Glutamatergic neuron (in vitro differentiated cells): ENCODE results near the gene CEMP1. TPM values are rescaled to one million over a fixed set of nuclear protein-coding genes. Genes with fewer than 3 reads are reported as not detected.

Experiments
- DNase-seq: peaks from one replicate; pipeline ENCODE4 v3.0.0; 2022
- H3K27ac Mint-ChIP-seq: one replicate; pipeline ENCODE4 v1.8.0; 2020; ENCODE audit warnings: mild to moderate bottlenecking, mixed read lengths, inconsistent platforms; ENCODE audit not compliant: unreplicated experiment
- H3K27me3 Mint-ChIP-seq: one replicate; pipeline ENCODE4 v1.8.0; 2020; ENCODE audit warnings: mild to moderate bottlenecking, moderate library complexity, mixed read lengths, inconsistent platforms; ENCODE audit not compliant: unreplicated experiment
- H3K36me3 Mint-ChIP-seq: one replicate; pipeline ENCODE4 v1.8.0; 2020; ENCODE audit warnings: mild to moderate bottlenecking, mixed read lengths, inconsistent platforms; ENCODE audit not compliant: unreplicated experiment
- H3K4me1 Mint-ChIP-seq: one replicate; pipeline ENCODE4 v1.8.0; 2020; ENCODE audit warnings: mild to moderate bottlenecking, low read depth, mixed read lengths, inconsistent platforms; ENCODE audit not compliant: unreplicated experiment
- H3K4me3 Mint-ChIP-seq: one replicate; pipeline ENCODE4 v1.8.0; 2020; ENCODE audit warnings: mild to moderate bottlenecking, mixed read lengths, inconsistent platforms; ENCODE audit not compliant: unreplicated experiment
- H3K9me3 Mint-ChIP-seq: one replicate; pipeline ENCODE4 v1.8.0; 2020; ENCODE audit warnings: mild to moderate bottlenecking, moderate library complexity, mixed read lengths, inconsistent platforms; ENCODE audit not compliant: unreplicated experiment
- total RNA-seq: library from RNA; stranded (reverse); fragmentation: NEBNext Ultra II Directional; extraction: Animal tissue kit (Norgen Biotek cat#: 25700); gene quantifications from one replicate; pipeline ENCODE4 v1.2.1, GENCODE V29; 2021; ENCODE audit not compliant: unreplicated experiment
- TF ChIP-seq, protein P1 (sequence below): fragments of 200-600 bp; sonication (generic); IDR thresholded peaks from one replicate; pipeline ENCODE4 v1.5.0; 2021; ENCODE audit not compliant: partially characterized antibody, unreplicated experiment

Gene CEMP1
- total RNA-seq, 1 donor from 2014 or later, result not detected

DNA sequence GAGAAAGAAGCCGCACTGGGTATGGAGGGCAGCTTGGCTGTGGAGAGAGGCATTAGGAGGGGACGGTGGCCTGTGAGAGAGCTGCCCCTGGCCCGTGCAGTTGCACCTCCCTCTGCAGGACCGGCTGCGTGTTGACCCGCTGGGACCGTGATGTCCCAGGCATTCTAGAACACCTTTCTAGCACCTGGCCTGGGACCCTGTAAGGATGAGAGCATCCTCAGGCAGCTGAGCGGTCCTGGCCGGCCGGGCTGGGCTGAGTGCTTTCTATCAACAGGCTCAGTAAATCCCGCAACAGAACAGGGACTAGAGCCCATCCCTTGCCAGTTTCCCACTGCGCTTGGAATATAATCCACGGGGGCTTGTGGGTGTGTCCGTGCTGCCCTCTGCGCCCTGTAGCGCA, 41.6 kb downstream of the CEMP1 start:
- peaks cover 16% of the 10 kb centered on the region for H3K4me1 Mint-ChIP-seq
- H3K27ac Mint-ChIP-seq, result no peak overlapping the region
- no peaks in the 10 kb centered on the region for H3K36me3 Mint-ChIP-seq
- no peak overlapping the region for H3K4me3 Mint-ChIP-seq
- peaks cover 6% of the 10 kb centered on the region for H3K27me3 Mint-ChIP-seq
- TF ChIP-seq, protein P1, sequence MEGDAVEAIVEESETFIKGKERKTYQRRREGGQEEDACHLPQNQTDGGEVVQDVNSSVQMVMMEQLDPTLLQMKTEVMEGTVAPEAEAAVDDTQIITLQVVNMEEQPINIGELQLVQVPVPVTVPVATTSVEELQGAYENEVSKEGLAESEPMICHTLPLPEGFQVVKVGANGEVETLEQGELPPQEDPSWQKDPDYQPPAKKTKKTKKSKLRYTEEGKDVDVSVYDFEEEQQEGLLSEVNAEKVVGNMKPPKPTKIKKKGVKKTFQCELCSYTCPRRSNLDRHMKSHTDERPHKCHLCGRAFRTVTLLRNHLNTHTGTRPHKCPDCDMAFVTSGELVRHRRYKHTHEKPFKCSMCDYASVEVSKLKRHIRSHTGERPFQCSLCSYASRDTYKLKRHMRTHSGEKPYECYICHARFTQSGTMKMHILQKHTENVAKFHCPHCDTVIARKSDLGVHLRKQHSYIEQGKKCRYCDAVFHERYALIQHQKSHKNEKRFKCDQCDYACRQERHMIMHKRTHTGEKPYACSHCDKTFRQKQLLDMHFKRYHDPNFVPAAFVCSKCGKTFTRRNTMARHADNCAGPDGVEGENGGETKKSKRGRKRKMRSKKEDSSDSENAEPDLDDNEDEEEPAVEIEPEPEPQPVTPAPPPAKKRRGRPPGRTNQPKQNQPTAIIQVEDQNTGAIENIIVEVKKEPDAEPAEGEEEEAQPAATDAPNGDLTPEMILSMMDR, result no peak
- DNase-seq, result no peak
- H3K9me3 Mint-ChIP-seq, result peaks cover 2% of the 10 kb centered on the region

GRCh38 chr16:2487903-2488531, 43.2 kb downstream of the CEMP1 start:
- Mint-ChIP-seq H3K4me1 (peaks cover 20% of the 10 kb centered on the region), H3K36me3 (no peaks in the 10 kb centered on the region), H3K9me3 (peaks cover 7% of the 10 kb centered on the region), H3K27ac (no peak overlapping the region), H3K27me3 (peaks cover 10% of the 10 kb centered on the region), H3K4me3 (no peak overlapping the region)
- TF ChIP-seq, protein P1, result no peak
- peak; percentile 29 for DNase-seq

DNA sequence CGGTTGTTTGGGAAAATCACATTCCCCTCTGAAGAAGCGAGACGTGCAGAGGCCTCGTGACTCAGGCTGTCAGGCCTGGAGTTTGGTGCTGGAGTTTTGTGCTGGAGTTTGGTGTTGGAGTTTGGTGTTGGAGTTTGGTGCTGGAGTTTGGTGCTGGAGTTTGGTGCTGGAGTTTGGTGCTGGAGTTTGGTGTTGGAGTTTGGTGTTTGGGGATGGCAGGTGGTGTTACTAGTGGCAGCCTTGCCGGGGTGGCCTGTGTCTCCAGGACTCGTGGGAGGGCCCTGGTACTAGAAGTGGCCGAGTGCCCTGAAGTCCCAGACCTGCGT, 43.7 kb downstream of the CEMP1 start:
- no peak for DNase-seq
- Mint-ChIP-seq H3K27ac (peak overlapping the region; percentile 15), H3K4me1 (peaks cover 23% of the 10 kb centered on the region), H3K4me3 (peak overlapping the region; percentile 27), H3K36me3 (no peaks in the 10 kb centered on the region), H3K9me3 (peaks cover 7% of the 10 kb centered on the region), H3K27me3 (peaks cover 12% of the 10 kb centered on the region)
- TF ChIP-seq, protein P1, result no peak

DNA sequence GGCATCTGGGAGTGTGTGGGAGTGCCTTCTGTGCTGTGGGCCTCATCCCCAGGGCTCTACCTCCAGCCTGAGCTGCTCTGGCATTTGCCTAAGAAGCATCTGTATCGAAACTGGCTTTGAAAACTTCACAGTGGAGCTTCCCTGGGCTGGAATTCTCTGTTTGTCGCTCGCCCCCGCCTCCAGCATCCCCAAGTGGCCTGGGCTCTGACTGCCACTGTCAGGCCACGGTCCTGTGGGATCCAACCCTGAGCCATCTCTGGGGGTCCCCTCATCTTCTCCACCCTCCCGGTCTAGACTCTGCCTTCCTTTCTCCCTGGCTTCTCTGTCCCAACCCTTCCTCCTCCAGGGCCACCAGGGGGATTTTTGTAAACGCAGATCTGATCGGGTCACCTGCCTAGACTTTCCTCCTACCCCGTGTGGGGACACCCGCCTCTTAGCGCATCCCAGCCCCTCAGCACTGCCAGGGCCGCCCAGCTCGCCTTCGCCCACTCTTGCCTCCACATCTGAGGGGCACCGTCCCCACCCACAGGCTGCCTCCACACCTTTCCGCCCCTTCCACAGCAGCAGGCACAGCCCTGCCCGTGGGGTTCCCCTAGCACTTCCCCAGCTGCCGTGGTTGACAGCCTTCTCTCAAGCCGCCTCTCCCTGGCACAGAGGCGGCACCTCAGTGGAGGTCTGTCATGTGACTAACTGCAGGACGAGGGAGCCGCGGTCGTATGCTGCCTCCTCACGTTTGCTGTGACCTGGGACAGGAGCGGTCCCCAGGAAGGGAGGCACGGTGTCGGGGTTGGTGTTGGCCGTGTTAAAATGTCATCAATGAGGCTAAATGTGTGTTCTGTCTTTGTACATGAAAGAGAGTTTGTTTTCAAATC, 44.3 kb downstream of the CEMP1 start:
- Mint-ChIP-seq H3K36me3 (no peaks in the 10 kb centered on the region), H3K9me3 (peaks cover 7% of the 10 kb centered on the region), H3K4me1 (peaks cover 28% of the 10 kb centered on the region), H3K4me3 (peak overlapping the region; percentile 27), H3K27me3 (peaks cover 12% of the 10 kb centered on the region), H3K27ac (peak overlapping the region; percentile 15)
- peak; percentile 21 for DNase-seq
- TF ChIP-seq, protein P1, result no peak

GRCh38 chr16:2485811-2486507, 45.2 kb downstream of the CEMP1 start:
- peaks cover 12% of the 10 kb centered on the region for H3K27me3 Mint-ChIP-seq
- H3K4me1 Mint-ChIP-seq, result peaks cover 32% of the 10 kb centered on the region
- TF ChIP-seq, protein P1, result no peak
- H3K36me3 Mint-ChIP-seq, result no peaks in the 10 kb centered on the region
- DNase-seq, result no peak
- H3K4me3 Mint-ChIP-seq, result no peak overlapping the region
- H3K9me3 Mint-ChIP-seq, result peaks cover 9% of the 10 kb centered on the region
- no peak overlapping the region for H3K27ac Mint-ChIP-seq
